ENCODE results near the gene DDX41.
"Not testable (repeated sequence)": the region's sequence is repeated elsewhere in the genome, so short reads cannot be mapped to it uniquely, and the experiment has no call there.

DDX41 gene

GRCh38 chr5:177537389-177538361, 20.9 kb upstream of the DDX41 start:
- no peak for DNase-seq

GRCh38 chr5:177536386-177536785, 19.6 kb upstream of the DDX41 start:
- no peak for DNase-seq

- no peak for DNase-seq
Measured at GRCh38 chr5:177535125-177535524, 18.4 kb upstream of the DDX41 start.

- not testable (repeated sequence) for DNase-seq
Measured at GRCh38 chr5:177534433-177534832, 17.7 kb upstream of the DDX41 start.

- no peak for DNase-seq
Measured at GRCh38 chr5:177531209-177531940, 14.6 kb upstream of the DDX41 start.

DNA sequence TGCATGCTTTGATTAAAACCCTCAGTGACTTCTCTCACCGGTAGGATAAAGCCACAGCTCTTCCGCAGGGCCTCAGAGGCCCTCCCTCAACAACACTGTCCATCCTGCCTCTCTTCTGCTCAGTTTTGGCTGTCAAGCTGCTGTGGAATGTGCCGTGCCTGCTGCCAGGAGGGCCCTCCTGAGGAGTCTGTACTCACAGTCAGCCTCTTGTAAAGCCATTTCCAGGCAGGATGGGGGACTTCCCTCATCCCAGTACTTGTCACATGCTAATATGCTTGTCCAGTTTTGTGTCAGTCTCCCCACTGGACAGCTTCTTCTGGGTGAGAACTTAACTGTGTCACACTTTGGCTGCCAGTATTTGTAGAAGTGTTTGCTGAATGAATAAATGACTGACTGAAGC, 13.9 kb upstream of the DDX41 start:
- no peak for DNase-seq

GRCh38 chr5:177529247-177530203, 12.8 kb upstream of the DDX41 start:
- DNase-seq = no peak

DNA sequence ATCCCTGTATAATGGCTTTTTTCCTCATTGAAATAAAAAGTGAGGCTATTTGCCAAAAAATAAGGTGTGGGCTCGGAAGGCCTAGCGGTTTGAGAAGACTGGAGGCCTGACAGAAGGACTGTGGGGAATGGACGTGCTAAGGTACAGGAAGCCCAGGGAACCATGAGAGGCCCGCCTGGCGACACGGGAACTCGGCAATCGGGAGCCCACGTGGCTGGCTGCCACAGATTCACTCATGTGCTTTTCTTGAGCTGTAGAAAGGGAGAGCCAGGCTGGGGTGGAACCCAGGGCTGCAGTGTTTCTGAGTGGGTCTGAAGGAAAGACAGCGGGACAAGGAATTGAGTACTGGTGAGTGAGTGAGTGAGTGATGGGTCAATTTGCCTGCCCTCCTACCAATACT, 11.9 kb upstream of the DDX41 start:
- DNase-seq = no peak

- no peak for DNase-seq
Measured at GRCh38 chr5:177527595-177527994, 10.8 kb upstream of the DDX41 start.

DNA sequence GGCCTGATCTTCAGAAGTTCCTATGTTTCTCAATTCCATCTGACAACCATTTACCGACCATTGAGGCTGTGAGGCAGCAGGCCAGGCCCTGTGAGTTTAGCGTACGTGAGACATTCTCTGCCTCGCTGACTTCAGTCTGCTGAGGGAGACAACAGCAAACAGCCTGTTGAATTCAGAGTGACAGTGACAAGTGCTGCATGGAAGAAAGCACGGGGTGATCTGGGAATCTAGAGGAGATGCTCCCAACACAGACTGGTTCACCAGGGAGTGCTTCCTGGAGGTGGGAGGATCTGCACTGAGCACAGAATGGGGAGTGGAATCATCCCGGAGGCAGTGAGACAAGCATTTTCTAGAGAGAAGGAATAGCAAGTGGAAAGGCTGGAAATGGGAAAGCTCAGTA, 10.0 kb upstream of the DDX41 start:
- DNase-seq = no peak

DNA sequence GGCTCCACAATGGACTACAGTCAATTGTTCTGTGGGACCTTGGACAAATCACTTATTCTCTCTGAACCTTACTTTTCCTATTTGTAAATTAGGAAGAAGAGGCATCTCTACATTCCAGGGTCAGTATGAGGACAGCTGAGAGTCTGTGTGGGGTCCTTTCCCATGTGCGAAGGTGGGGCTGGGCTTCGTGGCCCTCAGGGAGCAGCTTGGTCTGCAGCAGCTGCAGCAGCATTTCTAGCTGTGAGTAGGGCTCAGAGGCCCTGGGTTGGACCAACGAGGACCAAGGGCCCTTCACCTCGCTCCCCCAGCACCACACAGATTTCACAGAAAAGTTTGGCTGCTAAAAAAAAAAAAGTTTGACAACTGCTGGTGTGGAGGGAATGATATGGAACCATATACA, 9.4 kb upstream of the DDX41 start:
- DNase-seq = no peak

DNA sequence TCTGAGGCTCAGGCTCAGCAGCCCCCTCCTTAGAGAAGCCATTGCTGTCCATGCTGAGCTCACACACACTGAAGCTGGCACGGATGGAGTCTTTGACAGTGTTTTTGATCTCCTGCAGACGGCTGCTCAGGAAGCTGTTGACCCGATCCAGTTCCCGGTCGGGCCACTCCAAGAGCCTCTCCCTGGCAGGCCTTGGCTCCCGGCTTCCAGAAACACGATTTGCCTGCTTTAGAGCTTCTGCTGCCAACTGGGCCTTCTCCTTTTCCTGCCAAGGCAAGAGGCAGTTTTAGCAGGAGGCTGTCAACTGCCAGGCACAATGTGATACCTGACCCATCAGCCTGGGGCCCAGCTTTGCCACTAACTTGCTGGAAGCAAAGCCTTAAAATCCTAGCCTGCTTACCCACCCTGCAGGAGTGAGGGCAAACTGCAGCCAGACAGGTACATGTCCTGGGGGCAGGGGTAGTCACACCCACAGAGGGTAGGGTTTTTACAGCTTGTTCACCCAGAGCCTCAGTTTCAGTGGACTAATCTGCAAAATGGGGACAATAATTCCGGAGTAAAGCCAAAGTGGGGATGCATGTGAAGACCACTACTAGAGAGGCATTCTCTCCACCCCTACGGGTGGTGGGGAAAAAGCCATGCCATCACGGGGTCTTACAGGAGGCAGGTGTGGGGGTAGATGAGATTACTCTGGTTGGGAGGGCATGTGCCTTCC, 8.3 kb upstream of the DDX41 start:
- DNase-seq = no peak

GRCh38 chr5:177524539-177524900, 7.8 kb upstream of the DDX41 start:
- no peak for DNase-seq

- no peak for DNase-seq
Measured at GRCh38 chr5:177523711-177524538, 7.2 kb upstream of the DDX41 start.

GRCh38 chr5:177520916-177521513, 4.3 kb upstream of the DDX41 start:
- DNase-seq = no peak

GRCh38 chr5:177520271-177520670, 3.5 kb upstream of the DDX41 start:
- no peak for DNase-seq

DNA sequence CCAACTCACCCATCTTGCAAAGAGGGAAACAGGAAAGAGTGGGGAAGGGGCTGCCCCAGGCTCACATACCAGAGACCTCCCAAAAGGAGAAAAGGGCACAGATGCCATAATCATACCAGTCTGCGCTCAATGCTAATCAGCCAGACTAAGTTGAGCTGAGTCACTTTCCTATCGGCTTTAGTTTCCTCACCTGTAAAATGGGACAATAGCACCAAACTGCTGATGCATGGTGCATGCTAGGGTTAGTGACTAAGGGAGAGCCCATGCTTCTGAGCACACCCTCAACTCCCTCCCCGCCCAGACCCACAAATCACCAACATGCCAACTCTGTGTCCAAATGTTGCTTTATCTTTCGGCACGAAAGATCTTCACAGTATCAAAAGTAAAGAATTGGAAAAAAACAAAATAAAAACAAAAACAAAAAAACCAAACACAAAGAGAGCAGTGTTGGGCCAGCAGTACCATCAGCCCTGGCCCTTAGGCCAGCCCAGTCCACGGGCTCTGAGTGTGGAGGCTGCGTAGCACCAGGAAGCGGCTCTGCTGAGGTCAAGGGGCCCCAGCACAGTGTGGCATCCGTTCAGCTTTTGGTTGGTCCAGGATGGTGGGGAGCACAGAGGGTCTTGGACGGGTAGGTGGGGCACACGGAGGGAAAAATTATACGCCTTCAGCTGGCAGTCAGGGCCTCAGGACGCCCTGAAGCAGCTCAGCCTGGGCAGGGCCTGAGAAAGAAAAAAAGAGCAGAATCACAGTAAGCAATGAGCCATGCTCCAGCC, 2.9 kb upstream of the DDX41 start:
- DNase-seq = no peak

DNA sequence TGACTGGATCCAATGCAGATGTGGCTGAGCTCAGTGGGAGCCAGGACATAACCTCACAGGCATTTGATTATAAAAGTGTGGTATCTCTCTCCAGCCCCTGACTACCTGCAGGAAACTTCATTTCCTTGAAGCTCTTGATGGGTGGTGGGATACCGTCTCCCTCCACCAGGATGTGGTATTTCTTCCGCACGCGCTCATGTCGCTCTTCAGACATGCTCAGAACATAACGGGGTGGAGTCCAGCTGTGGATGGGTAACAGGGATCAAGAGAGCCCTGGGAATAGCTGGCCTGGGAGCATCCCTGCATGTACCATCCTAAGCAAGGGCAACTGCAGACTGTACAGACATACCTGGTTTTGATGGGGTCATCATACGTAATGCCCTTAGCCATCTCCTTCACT, 1.2 kb downstream of the DDX41 start:
- no peak for DNase-seq

GRCh38 chr5:177514541-177514940, 2.2 kb downstream of the DDX41 start:
- DNase-seq = no peak

GRCh38 chr5:177513500-177513899, 3.3 kb downstream of the DDX41 start:
- no peak for DNase-seq

Data from activated CD4-positive, alpha-beta T cell treated with anti-CD3 and anti-CD28 coated beads, Interleukin-2, Interleukin-6, amounts not matched to agents 100 ng/mL and 50 ng/mL, durations not matched to agents 16 hours and 8 hours (primary cell).